HepG2 (cell line): ENCODE data around the gene CCDC106. TPM values are rescaled to one million over a fixed set of nuclear protein-coding genes. Genes with fewer than 3 reads are reported as not detected.

Experiments
- ARNT2 ChIP-seq: sonication (generic); formaldehyde crosslinking; IDR thresholded peaks from 2 replicates; pipeline ENCODE4 v1.8.0; 2022; ENCODE audit warnings: mild to moderate bottlenecking, low read depth, missing genetic modification reagents, moderate library complexity
- CHD4 ChIP-seq: fragments of 200-600 bp; sonication (generic); IDR thresholded peaks from 2 replicates; pipeline ENCODE4 v1.7.0; 2017; ENCODE audit warnings: mild to moderate bottlenecking, low read length, borderline replicate concordance
- FOXK1 ChIP-seq: sonication (generic); formaldehyde crosslinking; IDR thresholded peaks from 2 replicates; pipeline ENCODE4 v1.4.0; 2020; ENCODE audit warnings: low read depth, missing genetic modification reagents, borderline replicate concordance
- HCFC1 ChIP-seq: fragments of 150-350 bp; IDR thresholded peaks from 2 replicates; pipeline ENCODE4 v1.6.1; 2014; ENCODE audit warnings: low read depth, low read length
- HIVEP1 ChIP-seq: sonication (generic); formaldehyde crosslinking; IDR thresholded peaks from 2 replicates; pipeline ENCODE4 v1.4.0; 2020; ENCODE audit warnings: mild to moderate bottlenecking, missing genetic modification reagents
- JDP2 ChIP-seq: sonication (generic); formaldehyde crosslinking; IDR thresholded peaks from 2 replicates; pipeline ENCODE4 v1.8.1; 2022; ENCODE audit warnings: missing genetic modification reagents, borderline replicate concordance
- KAT2B ChIP-seq: fragments of 150-350 bp; IDR thresholded peaks from 2 replicates; pipeline ENCODE4 v1.6.1; 2014; ENCODE audit warnings: low read depth, low read length, borderline replicate concordance
- KAT7 ChIP-seq: IDR thresholded peaks from 2 replicates; pipeline ENCODE4 v1.6.1; 2018; ENCODE audit warnings: borderline replicate concordance, missing compliant biosample characterization
- KDM3A ChIP-seq: IDR thresholded peaks from 2 replicates; pipeline ENCODE4 v1.6.1; 2018; ENCODE audit warnings: low read depth, missing compliant biosample characterization
- KDM5A ChIP-seq: fragments of 200-600 bp; sonication (generic); IDR thresholded peaks from 2 replicates; pipeline ENCODE4 v1.7.0; 2018; ENCODE audit warnings: antibody characterized with exemption, mild to moderate bottlenecking, low read length, borderline replicate concordance
- MTF1 ChIP-seq: sonication (generic); formaldehyde crosslinking; IDR thresholded peaks from 2 replicates; pipeline ENCODE4 v1.5.0; 2020; ENCODE audit warnings: missing genetic modification reagents
- PATZ1 ChIP-seq: sonication (generic); formaldehyde crosslinking; IDR thresholded peaks from 2 replicates; pipeline ENCODE4 v1.4.0; 2020; ENCODE audit warnings: missing genetic modification reagents
- RBFOX2 ChIP-seq: fragments of 200-400 bp; formaldehyde crosslinking; IDR thresholded peaks from 2 replicates; pipeline ENCODE4 v1.6.1; 2017; ENCODE audit warnings: low read depth, mild to moderate bottlenecking, low read length
- RFXANK ChIP-seq: IDR thresholded peaks from 2 replicates; pipeline ENCODE4 v1.6.1; 2016
- SOX5 ChIP-seq: IDR thresholded peaks from 2 replicates; pipeline ENCODE4 v1.6.1; 2016; ENCODE audit warnings: borderline replicate concordance
- STAG1 ChIP-seq: sonication (generic); formaldehyde crosslinking; IDR thresholded peaks from 2 replicates; pipeline ENCODE4 v1.4.0; 2020; ENCODE audit warnings: missing genetic modification reagents
- TEAD3 ChIP-seq: optimal IDR thresholded peaks from 2 replicates; pipeline ENCODE3; 2016; ENCODE audit warnings: borderline replicate concordance
- TGIF2 ChIP-seq: IDR thresholded peaks from 2 replicates; pipeline ENCODE4 v1.6.1; 2016; ENCODE audit warnings: control low read depth, missing compliant biosample characterization
- XRCC5 ChIP-seq: fragments of 200-400 bp; formaldehyde crosslinking; optimal IDR thresholded peaks from 2 replicates; pipeline ENCODE3; 2017; ENCODE audit warnings: mild to moderate bottlenecking, low read length
- YEATS2 ChIP-seq: sonication (generic); formaldehyde crosslinking; IDR thresholded peaks from 2 replicates; pipeline ENCODE4 v1.4.0; 2020; ENCODE audit warnings: missing genetic modification reagents, borderline replicate concordance
- ZNF281 ChIP-seq: sonication (generic); formaldehyde crosslinking; IDR thresholded peaks from 2 replicates; pipeline ENCODE4 v1.4.0; 2020; ENCODE audit warnings: missing genetic modification reagents, borderline replicate concordance
- ZNF33A ChIP-seq: sonication (generic); formaldehyde crosslinking; IDR thresholded peaks from 2 replicates; pipeline ENCODE4 v1.5.1; 2020; ENCODE audit warnings: missing genetic modification reagents, mild to moderate bottlenecking, moderate library complexity, borderline replicate concordance
- ZNF619 ChIP-seq: sonication (generic); formaldehyde crosslinking; IDR thresholded peaks from 2 replicates; pipeline ENCODE4 v1.4.0; 2020; ENCODE audit warnings: mild to moderate bottlenecking, missing genetic modification reagents
- ZNF781 ChIP-seq: sonication (generic); formaldehyde crosslinking; IDR thresholded peaks from 2 replicates; pipeline ENCODE4 v1.5.1; 2020; ENCODE audit warnings: borderline replicate concordance, mild to moderate bottlenecking, missing genetic modification reagents; ENCODE audit errors: not compliant biosample characterization
- ZSCAN21 ChIP-seq: sonication (generic); formaldehyde crosslinking; IDR thresholded peaks from 2 replicates; pipeline ENCODE4 v1.8.0; 2022; ENCODE audit warnings: mild to moderate bottlenecking, missing genetic modification reagents, moderate library complexity, borderline replicate concordance
- ZSCAN22 ChIP-seq: sonication (generic); formaldehyde crosslinking; IDR thresholded peaks from 2 replicates; pipeline ENCODE4 v1.4.0; 2020; ENCODE audit warnings: mild to moderate bottlenecking, missing genetic modification reagents
- ZSCAN25 ChIP-seq: sonication (generic); formaldehyde crosslinking; IDR thresholded peaks from 2 replicates; pipeline ENCODE4 v1.8.0; 2022; ENCODE audit warnings: mild to moderate bottlenecking, missing genetic modification reagents
- polyA plus RNA-seq, 8 experiments: library from polyadenylated mRNA; depleted of rRNA in 3 of 8; stranded (reverse) in 7 of 8; unstranded in 1 of 8; fragments of >200 nt; fragmentation: Illumina TruSeq in 4 of 8; extraction: Trizol in 4 of 8; gene quantifications; 2 replicates each; pipeline versions ENCODE4 v1.2.1 to v1.2.3, GENCODE V29; 2011 to 2016; ENCODE audit warnings: low read depth in 4 of 8, missing spikeins in 1 of 8, mixed read lengths in 1 of 8; ENCODE audit not compliant: insufficient read depth in 1 of 8
- total RNA-seq, 5 experiments: library from RNA; depleted of rRNA; stranded (reverse); fragments of >200 nt; fragmentation: Illumina TruSeq; extraction: Trizol; gene quantifications; 2 replicates each; pipeline ENCODE4 v1.2.3, GENCODE V29; 2016; ENCODE audit warnings: low read depth in 1 of 5

The CCDC106 gene
- total and polyA plus RNA-seq, 2 of the 13 experiments (the other 11 are each of a cell fraction or from before 2014, with no cell fraction given): 4.7 to 8.8 TPM

- TF ChIP-seq ZNF281 (CRISPR knock-in tag): 0 out of 2 replicates have a peak, but pooled peaks have one; percentile 1
- 0 out of 2 replicates have a peak, but pooled peaks have one; percentile 23 for TF ChIP-seq ARNT2
- peak; percentile 80 for TF ChIP-seq STAG1 (CRISPR knock-in tag)
- no peak for TF ChIP-seq CHD4
- 0 out of 2 replicates have a peak, but pooled peaks have one; percentile 2 for TF ChIP-seq FOXK1 (CRISPR knock-in tag)
- TF ChIP-seq KDM5A: peak; percentile 42; the same call in 1 of the 2 replicates
- TF ChIP-seq TGIF2 (CRISPR knock-in tag): no peak
- peak; percentile 25 for TF ChIP-seq ZNF781
- TF ChIP-seq KDM3A (CRISPR knock-in tag): no peak
- TF ChIP-seq ZSCAN21 (CRISPR knock-in tag): 0 out of 2 replicates have a peak, but pooled peaks have one; percentile 23
- no peak for TF ChIP-seq ZNF619 (CRISPR knock-in tag)
- no peak for TF ChIP-seq HCFC1
- no peak for TF ChIP-seq ZSCAN25
- peak; percentile 60; the same call in 1 of the 2 replicates for TF ChIP-seq RBFOX2
- peak; percentile 96 for TF ChIP-seq RFXANK (CRISPR knock-in tag)
- 0 out of 2 replicates have a peak, but pooled peaks have one; percentile 2 for TF ChIP-seq SOX5 (CRISPR knock-in tag)
- no peak for TF ChIP-seq KAT2B
- TF ChIP-seq HIVEP1: no peak
- TF ChIP-seq ZNF33A (CRISPR knock-in tag): no peak
- peak; percentile 60; the same call in 1 of the 2 replicates for TF ChIP-seq KAT7 (CRISPR knock-in tag)
- peak; percentile 34 for TF ChIP-seq TEAD3 (CRISPR knock-in tag)
- TF ChIP-seq MTF1: no peak
- no peak for TF ChIP-seq ZSCAN22 (CRISPR knock-in tag)
- peak; percentile 87 for TF ChIP-seq PATZ1 (CRISPR knock-in tag)
- TF ChIP-seq YEATS2 (CRISPR knock-in tag): peak; percentile 60; the same call in 1 of the 2 replicates
- no peak for TF ChIP-seq JDP2 (CRISPR knock-in tag)
- peak; percentile 79 for TF ChIP-seq XRCC5
Measured at GRCh38 chr19:55605637-55606470, 42.2 kb upstream of the CCDC106 start, which contains the start of gene ZNF865 (continued).
